Gastrocnemius medialis (tissue), 4 donors: ENCODE measurements around the gene ANKAR. TPM values are rescaled to one million over a fixed set of nuclear protein-coding genes. Genes with fewer than 3 reads are reported as not detected.

Experiments
- ATAC-seq, 2 donors: fragments of 150-250 bp; one replicate each; pipeline ENCODE4 v1.9.1; 2016
- DNase-seq, 2 donors: peaks; one replicate each; pipeline ENCODE4 v3.0.0-alpha.2; 2019
- H3K27ac ChIP-seq, 4 donors: fragments of 200-600 bp; sonication (generic); 1 replicate in 1 of 4; 2 replicates in 3 of 4; pipeline ENCODE4 v1.5.1; 2016 to 2018; ENCODE audit warnings: mild to moderate bottlenecking in 2 of 4, moderate library complexity in 1 of 4
- H3K27me3 ChIP-seq, 3 donors: fragments of 200-600 bp; sonication (generic) in 2 of 3; 1 replicate in 1 of 3; 2 replicates in 2 of 3; pipeline versions ENCODE4 v1.5.1 to v1.6.0; 2016 to 2019; ENCODE audit warnings: mild to moderate bottlenecking in 1 of 3, moderate library complexity in 1 of 3
- H3K36me3 ChIP-seq, 2 donors: fragments of 200-600 bp; sonication (generic) in 1 of 2; one replicate each; pipeline ENCODE4 v1.5.1; 2017 to 2018
- H3K4me1 ChIP-seq, 2 donors: fragments of 200-600 bp; sonication (generic) in 1 of 2; one replicate each; pipeline ENCODE4 v1.5.1; 2016 to 2017; ENCODE audit warnings: mild to moderate bottlenecking in 2 of 2
- H3K4me3 ChIP-seq, 4 donors: fragments of 200-600 bp; sonication (generic) in 3 of 4; 1 replicate in 1 of 4; 2 replicates in 3 of 4; pipeline ENCODE4 v1.5.1; 2016 to 2019; ENCODE audit warnings: mild to moderate bottlenecking in 2 of 4
- H3K9me3 ChIP-seq, 3 donors: fragments of 200-600 bp; sonication (generic) in 2 of 3; 1 replicate in 1 of 3; 2 replicates in 2 of 3; pipeline ENCODE4 v1.5.1; 2016 to 2019
- CTCF ChIP-seq, 5 experiments: fragments of 450-650 bp in 3 of 5; fragments of 200-600 bp in 2 of 5; sonication (generic) in 2 of 5; IDR thresholded peaks in 4 of 5; conservative IDR thresholded peaks in 1 of 5; 1 replicate in 4 of 5; 2 replicates in 1 of 5; pipeline ENCODE4 v1.5.1; 2016 to 2019; ENCODE audit warnings: antibody characterized with exemption in 5 of 5, mild to moderate bottlenecking in 3 of 5, moderate library complexity in 3 of 5
- POLR2A ChIP-seq, 2 donors: fragments of 450-650 bp; IDR thresholded peaks; one replicate each; pipeline ENCODE4 v1.6.1; 2017; ENCODE audit warnings: antibody characterized with exemption in 2 of 2, mild to moderate bottlenecking in 2 of 2, moderate library complexity in 2 of 2
- in situ Hi-C, 4 donors: fragments of 200-750 bp; cut with MboI; loops; one replicate each; pipeline versions ENCODE4 v1.15.0 to v1.8.0; 2017; ENCODE audit warnings: low sequenced_read_pairs in 4 of 4
- intact Hi-C: fragments of 100-400 bp; cut with DNase I; formaldehyde crosslinking; loops from one replicate; pipeline ENCODE4 v1.15.1; 2023; ENCODE audit warnings: low total_unique reads
- total RNA-seq, 4 donors: library from RNA; depleted of rRNA; stranded (reverse); fragments of >200 nt; gene quantifications; one replicate each; pipeline versions ENCODE4 v1.1.0 to v1.2.3, GENCODE V29; 2016

Gene ANKAR
- total RNA-seq, 4 donors from 2014 or later, result 3.4 to 13.1 (median 5.9) TPM

DNA sequence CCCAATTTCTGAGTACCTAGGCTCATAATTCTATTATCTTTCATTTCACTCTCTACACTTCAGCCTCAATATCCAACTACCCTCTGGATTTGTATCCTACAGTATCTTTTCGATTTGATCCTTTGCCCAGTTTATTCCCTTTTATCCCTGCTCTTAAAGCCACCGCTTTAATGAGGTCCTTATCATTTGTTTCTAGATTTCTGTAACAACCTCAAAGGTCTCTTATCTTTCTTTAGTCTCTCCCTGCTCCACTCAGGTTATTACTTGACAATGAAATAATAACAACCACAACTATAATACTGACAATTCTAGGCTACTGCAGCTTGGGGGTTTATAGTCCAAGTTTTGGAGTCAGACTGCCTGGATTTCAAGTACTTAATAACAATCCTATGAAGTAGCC lies 39.1 kb upstream of the ANKAR start:
- in situ Hi-C loops, result no loop called here
- no peak for TF ChIP-seq POLR2A (IDR thresholded peaks at IDR 0.05)
- TF ChIP-seq CTCF (IDR thresholded peaks at IDR 0.05 in 4 of 5, conservative IDR thresholded peaks at IDR 0.05 in 1 of 5), result no peak
- H3K4me3 ChIP-seq, result no peak overlapping the region
- ATAC-seq, result no peak
- H3K9me3 ChIP-seq, result no peaks in the 10 kb centered on the region
- H3K27ac ChIP-seq, result no peak overlapping the region
- no peak for DNase-seq
- no peaks in the 10 kb centered on the region for H3K36me3 ChIP-seq
- intact Hi-C loops, result loop anchor here (2.0 kb wide), 1 partner anchor 169 kb away; no protein-coding TSS in a partner anchor
- H3K4me1 ChIP-seq, result no peaks in the 10 kb centered on the region
- H3K27me3 ChIP-seq, result no peaks in the 10 kb centered on the region

GRCh38 chr2:189638301-189639006 lies 36.0 kb upstream of the ANKAR start:
- Histone ChIP-seq H3K27me3 (no peaks in the 10 kb centered on the region), H3K36me3 (no peaks in the 10 kb centered on the region), H3K4me1 (no peaks in the 10 kb centered on the region), H3K4me3 (no peak overlapping the region), H3K9me3 (no peaks in the 10 kb centered on the region), H3K27ac (no peak overlapping the region)
- in situ Hi-C loops (no loop called here), intact Hi-C loops (no loop called here)
- no peak for DNase-seq
- no peak for TF ChIP-seq POLR2A (IDR thresholded peaks at IDR 0.05)
- TF ChIP-seq CTCF (IDR thresholded peaks at IDR 0.05 in 4 of 5, conservative IDR thresholded peaks at IDR 0.05 in 1 of 5), result no peak
- no peak for ATAC-seq

DNA sequence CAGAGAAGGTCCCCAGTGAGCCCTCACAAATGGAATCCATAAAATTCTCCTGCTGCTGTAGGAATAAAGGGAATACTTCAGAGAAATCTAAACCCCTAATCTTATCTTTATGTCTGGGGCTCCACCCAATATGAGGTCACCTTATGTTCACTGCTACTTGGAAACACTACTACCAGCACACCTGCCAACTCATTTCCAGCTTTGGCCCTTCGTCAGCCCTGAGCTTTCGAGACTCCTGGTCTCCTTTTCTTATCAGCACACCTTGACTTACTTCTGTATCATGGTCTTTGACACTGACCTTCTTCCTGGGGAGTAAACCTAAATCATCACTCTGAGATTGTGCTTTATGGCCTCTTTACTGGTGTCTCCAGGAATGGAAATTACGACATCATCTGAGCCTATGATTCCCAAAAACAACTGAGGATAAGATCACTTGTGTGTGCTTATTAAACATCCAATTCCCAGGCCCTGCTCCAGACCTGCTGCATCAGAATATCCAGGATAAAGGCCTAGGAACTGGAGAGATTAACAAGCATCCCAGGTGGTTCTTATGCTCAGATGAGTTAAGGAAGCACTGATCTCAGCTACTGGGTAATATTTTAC lies 35.4 kb upstream of the ANKAR start:
- no peak for DNase-seq
- no peaks in the 10 kb centered on the region for H3K27me3 ChIP-seq
- intact Hi-C loops (no loop called here), in situ Hi-C loops (no loop called here)
- H3K27ac ChIP-seq, result no peak overlapping the region
- H3K4me3 ChIP-seq, result no peak overlapping the region
- no peak for ATAC-seq
- no peaks in the 10 kb centered on the region for H3K36me3 ChIP-seq
- TF ChIP-seq POLR2A (IDR thresholded peaks at IDR 0.05) (no peak), CTCF (IDR thresholded peaks at IDR 0.05 in 4 of 5, conservative IDR thresholded peaks at IDR 0.05 in 1 of 5) (no peak)
- no peaks in the 10 kb centered on the region for H3K9me3 ChIP-seq
- no peaks in the 10 kb centered on the region for H3K4me1 ChIP-seq

GRCh38 chr2:189641002-189641401 lies 33.5 kb upstream of the ANKAR start:
- Histone ChIP-seq H3K36me3 (no peaks in the 10 kb centered on the region), H3K27ac (no peak overlapping the region), H3K4me1 (no peaks in the 10 kb centered on the region), H3K27me3 (no peaks in the 10 kb centered on the region), H3K9me3 (no peaks in the 10 kb centered on the region), H3K4me3 (no peak overlapping the region)
- TF ChIP-seq POLR2A (IDR thresholded peaks at IDR 0.05), result no peak
- TF ChIP-seq CTCF (IDR thresholded peaks at IDR 0.05 in 4 of 5, conservative IDR thresholded peaks at IDR 0.05 in 1 of 5), result no peak
- DNase-seq (no peak), ATAC-seq (no peak)
- in situ Hi-C loops (no loop called here), intact Hi-C loops (no loop called here)
